ENCODE measurements around the gene BAMBI.

DNA sequence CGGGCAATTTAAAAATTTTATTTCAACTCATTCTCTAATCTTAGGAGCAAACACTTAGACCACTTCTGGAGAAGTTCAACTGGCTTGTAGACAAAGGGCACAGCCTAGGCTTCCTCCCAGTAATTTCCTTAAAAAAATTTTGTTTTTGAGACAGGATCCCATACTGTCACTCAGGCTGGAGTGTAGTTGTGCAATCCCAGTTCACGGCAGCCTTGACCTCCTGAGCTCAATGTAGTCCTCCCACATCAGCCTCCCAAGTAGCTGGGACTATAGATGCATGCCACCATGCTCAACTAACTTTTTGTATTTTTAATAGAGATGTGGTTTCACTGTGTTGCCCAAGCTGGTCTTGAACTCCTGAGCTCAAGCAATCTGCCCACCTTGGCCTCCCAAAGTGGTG, 38.4 kb downstream of the BAMBI start:
- no peak for TF ChIP-seq EZH2 (IDR thresholded peaks at IDR 0.05; ENCODE audit: borderline replicate concordance, low read depth, low read length, severe bottlenecking)
- TF ChIP-seq, protein P1, sequence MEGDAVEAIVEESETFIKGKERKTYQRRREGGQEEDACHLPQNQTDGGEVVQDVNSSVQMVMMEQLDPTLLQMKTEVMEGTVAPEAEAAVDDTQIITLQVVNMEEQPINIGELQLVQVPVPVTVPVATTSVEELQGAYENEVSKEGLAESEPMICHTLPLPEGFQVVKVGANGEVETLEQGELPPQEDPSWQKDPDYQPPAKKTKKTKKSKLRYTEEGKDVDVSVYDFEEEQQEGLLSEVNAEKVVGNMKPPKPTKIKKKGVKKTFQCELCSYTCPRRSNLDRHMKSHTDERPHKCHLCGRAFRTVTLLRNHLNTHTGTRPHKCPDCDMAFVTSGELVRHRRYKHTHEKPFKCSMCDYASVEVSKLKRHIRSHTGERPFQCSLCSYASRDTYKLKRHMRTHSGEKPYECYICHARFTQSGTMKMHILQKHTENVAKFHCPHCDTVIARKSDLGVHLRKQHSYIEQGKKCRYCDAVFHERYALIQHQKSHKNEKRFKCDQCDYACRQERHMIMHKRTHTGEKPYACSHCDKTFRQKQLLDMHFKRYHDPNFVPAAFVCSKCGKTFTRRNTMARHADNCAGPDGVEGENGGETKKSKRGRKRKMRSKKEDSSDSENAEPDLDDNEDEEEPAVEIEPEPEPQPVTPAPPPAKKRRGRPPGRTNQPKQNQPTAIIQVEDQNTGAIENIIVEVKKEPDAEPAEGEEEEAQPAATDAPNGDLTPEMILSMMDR (IDR thresholded peaks at IDR 0.05; ENCODE audit: borderline replicate concordance, extremely low read depth, low read length, poor library complexity, severe bottlenecking): no peak

Measured in DND-41 (cell line).